ENCODE data around the gene PLOD2. TPM values are rescaled to one million over a fixed set of nuclear protein-coding genes. Genes with fewer than 3 reads are reported as not detected.

PLOD2 gene
- total and polyA plus RNA-seq, 2 of the 8 experiments (the other 6 are each of a cell fraction or from before 2014, with no cell fraction given): 4.0 to 28.7 TPM

- no peak overlapping the region for H2BK15ac ChIP-seq (ENCODE audit: low read length)
- no peak overlapping the region for H4K91ac ChIP-seq (replicated peaks; ENCODE audit: insufficient read length, low read length)
- no peaks in the 10 kb centered on the region for H3K27me3 ChIP-seq (replicated peaks in 1 of 4; ENCODE audit: control insufficient read depth in 3 of 4, extremely low read depth in 1 of 4, insufficient read depth in 3 of 4, low read length in 3 of 4)
- CTCF ChIA-PET (ENCODE audit: partially characterized antibody): interaction anchor here (1.0 to 3.3 kb wide), 3 partner anchors 11 to 108 kb away, joined by 3 to 12 read pairs (median 6); partner anchors contain the start of gene PLOD2
- no peak overlapping the region for H3K56ac ChIP-seq (replicated peaks; ENCODE audit: insufficient read length, low read depth, low read length)
- no peak overlapping the region for H3K4me3 ChIP-seq (ENCODE audit: extremely low read depth in 1 of 4, insufficient read depth in 2 of 4, low read depth in 3 of 4, low read length in 4 of 4)
- H3K18ac ChIP-seq (ENCODE audit: extremely low read depth, low read length): no peak overlapping the region
- H3K4me1 ChIP-seq (replicated peaks in 1 of 4; ENCODE audit: control insufficient read depth in 3 of 4, insufficient read depth in 4 of 4, low read length in 3 of 4): no peaks in the 10 kb centered on the region
- H2BK20ac ChIP-seq (ENCODE audit: low read length): no peak overlapping the region
- H4K20me1 ChIP-seq (replicated peaks in 1 of 2; ENCODE audit: control insufficient read depth in 1 of 2, insufficient read depth in 2 of 2, low read length in 2 of 2): no peaks in the 10 kb centered on the region
- H3K27ac ChIP-seq (ENCODE audit: low read depth, low read length): no peak overlapping the region
- POLR2A ChIA-PET (ENCODE audit: partially characterized antibody): no interaction called here
- H2BK5ac ChIP-seq (ENCODE audit: low read depth, low read length): no peak overlapping the region
- no peak for DNase-seq (ENCODE audit: low read depth in 1 of 2, low spot score in 2 of 2)
- H3K36me3 ChIP-seq (ENCODE audit: control insufficient read depth in 2 of 4, insufficient read depth in 4 of 4, low read length in 3 of 4): no peaks in the 10 kb centered on the region
- no peaks in the 10 kb centered on the region for H3K9me3 ChIP-seq (ENCODE audit: insufficient read depth in 2 of 2, low read depth in 1 of 2, low read length in 1 of 2)
- no peaks in the 10 kb centered on the region for H3K79me1 ChIP-seq (ENCODE audit: low read depth, low read length)
- H3K4ac ChIP-seq (replicated peaks; ENCODE audit: insufficient read length, low read depth, low read length): no peak overlapping the region
- 77% methylated on average over 1 of the region's 1 CpG; no CpG with 5 or more reads in 1 of the 2 experiments for WGBS, 2 experiments (ENCODE audit: extremely low coverage in 1 of 2, insufficient coverage in 1 of 2, insufficient read length in 1 of 2, insufficient replicate concordance in 2 of 2, low coverage in 1 of 2, low lambda C conversion rate in 2 of 2, missing lambda C conversion rate in 1 of 2)
- no peaks in the 10 kb centered on the region for H3K79me2 ChIP-seq (ENCODE audit: control insufficient read depth in 1 of 2, insufficient read depth in 2 of 2, low read length in 2 of 2)
- H4K8ac ChIP-seq (ENCODE audit: extremely low read depth, insufficient read depth, low read length): no peak overlapping the region
- H3K23me2 ChIP-seq (ENCODE audit: low read depth, low read length): no peaks in the 10 kb centered on the region
- no peak overlapping the region for H2AFZ ChIP-seq (ENCODE audit: low read length)
- no peak for FAIRE-seq
- H4K5ac ChIP-seq (ENCODE audit: insufficient read length, low read depth, low read length): no peak overlapping the region
- no peak overlapping the region for H3K4me2 ChIP-seq (ENCODE audit: insufficient read depth in 1 of 2, low read depth in 2 of 2, low read length in 2 of 2)
- no peak overlapping the region for H2AK5ac ChIP-seq (ENCODE audit: low read depth, low read length)
- no peak overlapping the region for H3K14ac ChIP-seq (ENCODE audit: insufficient read length)
- no peak overlapping the region for H3K9ac ChIP-seq (replicated peaks in 1 of 4; ENCODE audit: extremely low read depth in 1 of 4, low read depth in 3 of 4, low read length in 3 of 4)
- H3K23ac ChIP-seq (ENCODE audit: insufficient read length): no peak overlapping the region
- no peak overlapping the region for H2BK12ac ChIP-seq (ENCODE audit: low read depth, low read length)
- no peak overlapping the region for H2BK120ac ChIP-seq (replicated peaks; ENCODE audit: low read depth, low read length)
- no peak for TF ChIP-seq ZNF274 (IDR thresholded peaks at IDR 0.05; ENCODE audit: borderline replicate concordance, extremely low read depth, low read length)
Measured at GRCh38 chr3:146172586-146172985, 11.6 kb upstream of the PLOD2 start.

Measured in H1 (cell line).